Activated CD8-positive, alpha-beta memory T cell treated with anti-CD3 and anti-CD28 coated beads for 1 hour (primary cell): ENCODE results near the gene NEK6.
A peak's percentile ranks its signal among the peaks of the same experiment; 100 is the strongest.

Experiments
- DNase-seq, 2 donors: peaks; one replicate each; pipeline ENCODE4 v3.0.0-alpha.2; 2020; ENCODE audit warnings: low read depth in 1 of 2; ENCODE audit errors: extremely low read depth in 1 of 2

NEK6 gene

GRCh38 chr9:124257844-124258606, at the start of gene NEK6:
Gene NEK6, plus strand, starts transcription at chr9:124257949. Its CDS starts 44,016 bp downstream, at chr9:124301965.
- DNase-seq, result peak in 1 of 2 donors; percentile 17

- DNase-seq, result no peak
These were observed 49.2 kb upstream of the NEK6 start for GRCh38 chr9:124208571-124208970.

- DNase-seq, result no peak
These were observed 48.5 kb upstream of the NEK6 start for GRCh38 chr9:124209279-124209678.

GRCh38 chr9:124209774-124210173, 48.0 kb upstream of the NEK6 start:
- no peak for DNase-seq

GRCh38 chr9:124210697-124211096, 47.1 kb upstream of the NEK6 start:
- no peak for DNase-seq

GRCh38 chr9:124212381-124213050, 45.2 kb upstream of the NEK6 start:
- no peak for DNase-seq

- no peak for DNase-seq
These were observed 44.4 kb upstream of the NEK6 start for GRCh38 chr9:124213396-124213795.

GRCh38 chr9:124214116-124214515, 43.6 kb upstream of the NEK6 start:
- no peak for DNase-seq

- DNase-seq, result no peak
These were observed 43.0 kb upstream of the NEK6 start for GRCh38 chr9:124214596-124215367.

GRCh38 chr9:124215368-124215910, 42.3 kb upstream of the NEK6 start:
- DNase-seq, result no peak

- DNase-seq, result no peak
These were observed 41.8 kb upstream of the NEK6 start for GRCh38 chr9:124215956-124216355.

- peak in 1 of 2 donors; percentile 7 for DNase-seq
These were observed 41.1 kb upstream of the NEK6 start for GRCh38 chr9:124216474-124217176.

- no peak for DNase-seq
These were observed 39.8 kb upstream of the NEK6 start for GRCh38 chr9:124217836-124218437.

- no peak for DNase-seq
These were observed 39.2 kb upstream of the NEK6 start for GRCh38 chr9:124218438-124218982.

- DNase-seq, result no peak
These were observed 38.7 kb upstream of the NEK6 start for GRCh38 chr9:124218987-124219461.

GRCh38 chr9:124220946-124221451, 36.8 kb upstream of the NEK6 start:
- no peak for DNase-seq

GRCh38 chr9:124221676-124222075, 36.1 kb upstream of the NEK6 start:
- no peak for DNase-seq

- no peak for DNase-seq
These were observed 35.6 kb upstream of the NEK6 start for GRCh38 chr9:124222109-124222508.

- DNase-seq, result no peak
These were observed 34.6 kb upstream of the NEK6 start for GRCh38 chr9:124222918-124223720.
